Progenitor cell of endocrine pancreas (in vitro differentiated cells): Measurements from ENCODE around the gene APBA1. TPM values are rescaled to one million over a fixed set of nuclear protein-coding genes. Genes with fewer than 3 reads are reported as not detected.

Experiments used
- DNase-seq: peaks from one replicate; pipeline ENCODE4 v3.0.0; 2021; ENCODE audit warnings: low spot score; ENCODE audit not compliant: unreplicated experiment
- H3K27ac Mint-ChIP-seq: 2 replicates; pipeline ENCODE4 v1.8.0; 2021; ENCODE audit warnings: mild to moderate bottlenecking, moderate library complexity, mixed read lengths
- H3K27me3 Mint-ChIP-seq: 2 replicates; pipeline ENCODE4 v1.8.0; 2021; ENCODE audit warnings: mixed read lengths
- H3K36me3 Mint-ChIP-seq: 2 replicates; pipeline ENCODE4 v1.8.0; 2022; ENCODE audit warnings: mixed read lengths; ENCODE audit not compliant: insufficient read depth
- H3K4me1 Mint-ChIP-seq: 2 replicates; pipeline ENCODE4 v1.8.0; 2021; ENCODE audit warnings: low read depth, mixed read lengths
- H3K4me3 Mint-ChIP-seq: 2 replicates; pipeline ENCODE4 v1.8.0; 2021; ENCODE audit warnings: low read depth, mild to moderate bottlenecking, moderate library complexity, mixed read lengths
- H3K9me3 Mint-ChIP-seq: 2 replicates; pipeline ENCODE4 v1.8.0; 2021; ENCODE audit warnings: low read depth, mixed read lengths
- CTCF ChIP-seq: fragments of 200-600 bp; sonication (generic); IDR thresholded peaks from one replicate; pipeline ENCODE4 v1.5.0; 2021; ENCODE audit warnings: antibody characterized with exemption, mild to moderate bottlenecking; ENCODE audit not compliant: unreplicated experiment
- total RNA-seq: library from RNA; stranded (reverse); gene quantifications from 2 replicates; pipeline ENCODE4 v1.2.1, GENCODE V29; 2021

The APBA1 gene
- total RNA-seq, 1 donor from 2014 or later, result 1.8 TPM

DNA sequence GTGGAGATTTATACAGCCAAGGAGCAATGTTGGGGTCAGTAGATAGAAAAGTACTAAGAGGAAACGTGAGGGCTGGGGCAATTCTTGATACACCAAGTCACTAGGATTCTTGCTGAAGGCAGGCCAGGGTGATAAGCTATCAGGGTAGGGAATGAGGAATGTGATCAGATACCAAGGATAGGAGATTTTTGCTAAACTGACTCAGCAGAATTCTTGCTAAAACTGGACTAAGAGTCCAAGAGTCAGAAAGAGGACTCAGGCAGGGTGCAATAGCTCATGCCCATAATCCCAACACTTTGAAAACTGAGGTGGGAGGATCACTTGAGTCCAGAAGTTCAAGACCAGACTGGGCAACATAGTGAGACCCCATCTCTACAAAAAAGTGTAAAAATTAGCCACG is 275.4 kb downstream of the APBA1 start:
- H3K4me1 Mint-ChIP-seq, result no peaks in the 10 kb centered on the region
- H3K4me3 Mint-ChIP-seq, result no peak overlapping the region
- no peaks in the 10 kb centered on the region for H3K36me3 Mint-ChIP-seq
- H3K9me3 Mint-ChIP-seq, result peaks cover 4% of the 10 kb centered on the region
- TF ChIP-seq CTCF, result no peak
- DNase-seq, result no peak
- H3K27ac Mint-ChIP-seq, result no peak overlapping the region
- no peaks in the 10 kb centered on the region for H3K27me3 Mint-ChIP-seq

- TF ChIP-seq CTCF, result no peak
- no peak overlapping the region for H3K27ac Mint-ChIP-seq
- H3K27me3 Mint-ChIP-seq, result no peaks in the 10 kb centered on the region
- H3K4me3 Mint-ChIP-seq, result no peak overlapping the region
- no peaks in the 10 kb centered on the region for H3K36me3 Mint-ChIP-seq
- peaks cover 1% of the 10 kb centered on the region for H3K9me3 Mint-ChIP-seq
- H3K4me1 Mint-ChIP-seq, result no peaks in the 10 kb centered on the region
- no peak for DNase-seq
These were observed 276.5 kb downstream of the APBA1 start for GRCh38 chr9:69395718-69396117.

DNA sequence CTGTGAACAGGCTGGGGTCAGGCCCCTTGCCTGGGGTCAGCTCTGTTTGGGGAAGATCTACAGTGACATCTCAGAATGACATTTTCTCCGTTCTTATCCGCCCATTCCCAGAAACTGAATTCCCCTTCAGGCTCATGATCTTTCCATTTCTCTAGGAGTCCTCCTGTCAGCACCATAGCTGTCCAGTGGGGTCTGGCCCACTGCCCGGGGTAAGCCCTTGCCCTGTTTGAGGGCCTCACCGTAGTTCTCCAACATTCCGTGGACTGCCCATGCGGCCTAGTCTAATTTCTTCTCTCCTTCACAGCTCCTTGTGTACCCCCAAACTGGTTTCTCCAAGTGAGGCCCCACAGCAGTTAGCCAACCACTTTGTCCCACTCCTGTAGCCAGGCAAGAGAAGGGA is 278.7 kb downstream of the APBA1 start:
- no peak overlapping the region for H3K4me3 Mint-ChIP-seq
- no peak overlapping the region for H3K27ac Mint-ChIP-seq
- no peak for TF ChIP-seq CTCF
- no peak for DNase-seq
- no peaks in the 10 kb centered on the region for H3K9me3 Mint-ChIP-seq
- H3K36me3 Mint-ChIP-seq, result no peaks in the 10 kb centered on the region
- H3K27me3 Mint-ChIP-seq, result no peaks in the 10 kb centered on the region
- no peaks in the 10 kb centered on the region for H3K4me1 Mint-ChIP-seq

- no peak for DNase-seq
- Mint-ChIP-seq H3K36me3 (no peaks in the 10 kb centered on the region), H3K27ac (no peak overlapping the region), H3K4me3 (no peak overlapping the region), H3K27me3 (no peaks in the 10 kb centered on the region), H3K9me3 (no peaks in the 10 kb centered on the region), H3K4me1 (no peaks in the 10 kb centered on the region)
- no peak for TF ChIP-seq CTCF
These were observed 279.3 kb downstream of the APBA1 start for GRCh38 chr9:69392826-69393225.

- Mint-ChIP-seq H3K27me3 (no peaks in the 10 kb centered on the region), H3K4me3 (no peak overlapping the region), H3K36me3 (no peaks in the 10 kb centered on the region), H3K4me1 (no peaks in the 10 kb centered on the region), H3K9me3 (no peaks in the 10 kb centered on the region), H3K27ac (no peak overlapping the region)
- TF ChIP-seq CTCF, result no peak
- no peak for DNase-seq
These were observed 280.2 kb downstream of the APBA1 start for GRCh38 chr9:69391946-69392345.

- Mint-ChIP-seq H3K27me3 (no peaks in the 10 kb centered on the region), H3K36me3 (no peaks in the 10 kb centered on the region), H3K4me3 (no peak overlapping the region), H3K27ac (no peak overlapping the region), H3K4me1 (peaks cover 3% of the 10 kb centered on the region), H3K9me3 (no peaks in the 10 kb centered on the region)
- TF ChIP-seq CTCF, result no peak
- no peak for DNase-seq
These were observed 280.7 kb downstream of the APBA1 start for GRCh38 chr9:69391487-69391886.
